Caco-2 (cell line): ENCODE measurements around the gene SORCS2. TPM values are rescaled to one million over a fixed set of nuclear protein-coding genes. Genes with fewer than 3 reads are reported as not detected.

Experiments
- BruUV-seq: library from RNA; stranded (reverse); fragments of 400-500 nt; replicated peaks from 2 replicates; lab custom pipeline; 2021; lab: Mats Ljungman, UMichigan
- CTCF ChIA-PET: fragments of 300-600 bp; sonication (Branson Sonifier 250); formaldehyde crosslinking; loops from one replicate; lab custom pipeline; 2022; ENCODE audit warnings: antibody characterized with exemption; lab: Charles Lee
- POLR2A ChIA-PET: fragments of 300-600 bp; sonication (Branson Sonifier 250); formaldehyde crosslinking; loops from one replicate; lab custom pipeline; 2022; ENCODE audit warnings: antibody characterized with exemption; lab: Charles Lee
- DNase-seq, 2 experiments: peaks; one replicate each; pipeline versions ENCODE4 v3.0.0 to v3.0.0-alpha.2; 2020 to 2022
- H3K27me3 ChIP-seq: replicated peaks from 2 replicates; pipeline ENCODE4 v1.6.0; 2011; ENCODE audit warnings: low read length; ENCODE audit not compliant: control insufficient read depth, insufficient read depth
- H3K36me3 ChIP-seq: 2 replicates; pipeline ENCODE4 v1.5.1; 2011; ENCODE audit warnings: low read length; ENCODE audit not compliant: control insufficient read depth, insufficient read depth
- H3K4me1 ChIP-seq: fragments of 250-450 bp; sonication (Bioruptor Pico); 2 replicates; pipeline ENCODE4 v1.5.1; 2020; ENCODE audit warnings: mild to moderate bottlenecking
- H3K4me3 ChIP-seq: 2 replicates; pipeline ENCODE4 v1.5.1; 2011; ENCODE audit warnings: low read depth, mild to moderate bottlenecking, control low read depth, low read length
- H3K9me3 ChIP-seq: fragments of 250-450 bp; sonication (Bioruptor Pico); 2 replicates; pipeline ENCODE4 v1.5.1; 2020; ENCODE audit warnings: mild to moderate bottlenecking, moderate library complexity
- H3K27ac Mint-ChIP-seq: one replicate; pipeline ENCODE4 v1.8.0; 2022; ENCODE audit warnings: mixed read lengths; ENCODE audit not compliant: unreplicated experiment
- H3K27me3 Mint-ChIP-seq: one replicate; pipeline ENCODE4 v1.8.0; 2022; ENCODE audit warnings: mixed read lengths; ENCODE audit not compliant: insufficient read depth, unreplicated experiment
- H3K36me3 Mint-ChIP-seq: one replicate; pipeline ENCODE4 v1.8.0; 2022; ENCODE audit warnings: mild to moderate bottlenecking, mixed read lengths; ENCODE audit not compliant: insufficient read depth, unreplicated experiment
- H3K4me1 Mint-ChIP-seq: one replicate; pipeline ENCODE4 v1.8.0; 2022; ENCODE audit warnings: low read depth, mixed read lengths; ENCODE audit not compliant: unreplicated experiment
- H3K4me3 Mint-ChIP-seq: one replicate; pipeline ENCODE4 v1.8.0; 2022; ENCODE audit warnings: mild to moderate bottlenecking, moderate library complexity, mixed read lengths; ENCODE audit not compliant: unreplicated experiment
- H3K9me3 Mint-ChIP-seq: one replicate; pipeline ENCODE4 v1.8.0; 2022; ENCODE audit warnings: mixed read lengths; ENCODE audit not compliant: unreplicated experiment
- CTCF ChIP-seq, 2 experiments: fragments of 200-600 bp in 1 of 2; IDR thresholded peaks; 1 replicate in 1 of 2; 2 replicates in 1 of 2; pipeline versions ENCODE4 v1.5.1 to v1.8.0; 2011 to 2022; ENCODE audit warnings: antibody characterized with exemption in 1 of 2, control low read depth in 1 of 2, inconsistent platforms in 1 of 2, low read depth in 1 of 2, low read length in 1 of 2, mild to moderate bottlenecking in 1 of 2, moderate library complexity in 1 of 2; ENCODE audit not compliant: insufficient read depth in 1 of 2, severe bottlenecking in 1 of 2, unreplicated experiment in 1 of 2
- intact Hi-C: fragments of 100-400 bp; cut with micrococcal nuclease; formaldehyde crosslinking; loops from one replicate; pipeline ENCODE4 v1.10.0; 2022; ENCODE audit not compliant: unreplicated experiment
- total RNA-seq: library from RNA; stranded (reverse); gene quantifications from 2 replicates; pipeline ENCODE4 v1.2.3, GENCODE V29; 2022

SORCS2 gene
- total RNA-seq, 1 experiment from 2014 or later = 1.6 TPM

- Mint-ChIP-seq H3K9me3 (no peaks in the 10 kb centered on the region), H3K4me1 (no peaks in the 10 kb centered on the region), H3K27ac (no peak overlapping the region), H3K36me3 (no peaks in the 10 kb centered on the region), H3K4me3 (no peak overlapping the region), H3K27me3 (no peaks in the 10 kb centered on the region)
- POLR2A ChIA-PET = no interaction called here
- no TSS peak for BruUV-seq
- no peak for DNase-seq
- intact Hi-C loops = no loop called here
- no peaks in the 10 kb centered on the region for H3K9me3 ChIP-seq
- no peak overlapping the region for H3K4me3 ChIP-seq
- no peaks in the 10 kb centered on the region for H3K36me3 ChIP-seq
- no peaks in the 10 kb centered on the region for H3K4me1 ChIP-seq
- CTCF ChIA-PET = no interaction called here
- no peaks in the 10 kb centered on the region for H3K27me3 ChIP-seq
- no peak for TF ChIP-seq CTCF (IDR thresholded peaks at IDR 0.05; ENCODE audit: insufficient read depth in 1 of 2, low read depth in 1 of 2, low read length in 1 of 2, severe bottlenecking in 1 of 2, unreplicated experiment in 1 of 2)
Measured at GRCh38 chr4:7364979-7365378, 172.6 kb downstream of the SORCS2 start.

- H3K36me3 Mint-ChIP-seq = no peaks in the 10 kb centered on the region
- no peaks in the 10 kb centered on the region for H3K4me1 Mint-ChIP-seq
- H3K27ac Mint-ChIP-seq = no peak overlapping the region
- BruUV-seq = no TSS peak
- POLR2A ChIA-PET = no interaction called here
- H3K4me3 Mint-ChIP-seq = no peak overlapping the region
- CTCF ChIA-PET = no interaction called here
- H3K9me3 Mint-ChIP-seq = no peaks in the 10 kb centered on the region
- Histone ChIP-seq H3K27me3 (no peaks in the 10 kb centered on the region), H3K4me1 (no peaks in the 10 kb centered on the region), H3K36me3 (no peaks in the 10 kb centered on the region), H3K4me3 (no peak overlapping the region), H3K9me3 (no peaks in the 10 kb centered on the region)
- intact Hi-C loops = no loop called here
- no peak for TF ChIP-seq CTCF (IDR thresholded peaks at IDR 0.05; ENCODE audit: insufficient read depth in 1 of 2, low read depth in 1 of 2, low read length in 1 of 2, severe bottlenecking in 1 of 2, unreplicated experiment in 1 of 2)
- DNase-seq = no peak
- no peaks in the 10 kb centered on the region for H3K27me3 Mint-ChIP-seq
Measured at GRCh38 chr4:7365462-7366179, 173.3 kb downstream of the SORCS2 start.

DNA sequence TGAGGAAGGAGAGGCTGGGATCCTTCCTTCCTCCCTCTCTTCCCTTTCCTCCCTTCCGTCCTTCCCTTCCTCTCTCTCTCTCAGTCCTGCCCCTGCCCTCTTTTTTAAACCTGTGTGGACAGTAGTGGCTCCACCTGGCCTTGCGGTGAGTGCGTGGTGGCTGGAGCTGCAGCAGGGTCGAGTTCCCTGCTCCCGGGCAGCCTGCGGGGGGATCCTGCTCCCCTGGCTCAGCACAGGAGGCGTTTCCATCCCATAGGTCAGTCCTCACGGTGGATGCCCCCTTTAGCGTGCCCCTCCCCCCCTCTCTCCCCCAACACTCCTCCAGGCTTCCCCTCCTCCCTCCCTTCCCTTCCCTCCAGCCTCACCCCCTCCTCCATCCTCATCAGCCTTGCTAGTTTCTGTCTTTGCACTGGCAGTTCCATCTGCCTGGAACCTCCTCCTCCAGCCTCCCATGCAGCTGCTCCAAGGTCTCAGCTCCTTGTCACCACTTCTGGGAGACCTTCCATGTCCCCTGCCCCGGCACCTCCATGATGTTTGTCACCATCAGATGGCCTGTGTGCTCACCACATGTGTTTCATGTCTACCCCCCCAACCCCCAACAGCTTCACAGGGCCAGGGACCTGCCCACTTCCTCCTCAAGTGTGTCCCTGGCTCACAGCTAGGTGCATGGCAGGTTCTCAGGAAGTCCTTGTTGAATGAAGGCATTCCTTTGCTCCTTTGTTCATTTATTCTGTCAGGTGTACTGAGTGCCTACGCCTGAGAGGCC, 174.0 kb downstream of the SORCS2 start:
- Histone ChIP-seq H3K27me3 (no peaks in the 10 kb centered on the region), H3K36me3 (no peaks in the 10 kb centered on the region), H3K4me3 (no peak overlapping the region), H3K9me3 (no peaks in the 10 kb centered on the region), H3K4me1 (no peaks in the 10 kb centered on the region)
- Mint-ChIP-seq H3K4me1 (no peaks in the 10 kb centered on the region), H3K9me3 (no peaks in the 10 kb centered on the region), H3K27ac (no peak overlapping the region), H3K36me3 (no peaks in the 10 kb centered on the region), H3K27me3 (no peaks in the 10 kb centered on the region), H3K4me3 (no peak overlapping the region)
- BruUV-seq = no TSS peak
- intact Hi-C loops = no loop called here
- ChIA-PET POLR2A (no interaction called here), CTCF (no interaction called here)
- no peak for DNase-seq
- TF ChIP-seq CTCF (IDR thresholded peaks at IDR 0.05; ENCODE audit: insufficient read depth in 1 of 2, low read depth in 1 of 2, low read length in 1 of 2, severe bottlenecking in 1 of 2, unreplicated experiment in 1 of 2) = no peak
